Stimulated activated CD4-positive, alpha-beta T cell treated with anti-CD3 and anti-CD28 coated beads, Interleukin-2, amount 100 ng/mL, for 4 hours (primary cell): ENCODE data around the gene RTN3.
A peak's percentile ranks its signal among the peaks of the same experiment; 100 is the strongest.

ENCODE experiments used
- DNase-seq: peaks from one replicate; pipeline ENCODE4 v3.0.0-alpha.2; 2020; ENCODE audit warnings: low read depth

RTN3 gene

GRCh38 chr11:63745304-63746170 lies 64.2 kb downstream of the RTN3 start:
- DNase-seq, result no peak

GRCh38 chr11:63747011-63747410 lies 65.7 kb downstream of the RTN3 start:
- DNase-seq, result no peak

- DNase-seq, result no peak
Measured at GRCh38 chr11:63749624-63750023, 68.3 kb downstream of the RTN3 start.

- DNase-seq, result no peak
Measured at GRCh38 chr11:63756919-63757761, 75.8 kb downstream of the RTN3 start.

GRCh38 chr11:63760487-63761079 lies 79.3 kb downstream of the RTN3 start:
- DNase-seq, result no peak

GRCh38 chr11:63761188-63761587 lies 79.9 kb downstream of the RTN3 start:
- DNase-seq, result no peak

- DNase-seq, result no peak
Measured at GRCh38 chr11:63761931-63762653, 80.8 kb downstream of the RTN3 start.

- no peak for DNase-seq
Measured at GRCh38 chr11:63762654-63763495, 81.6 kb downstream of the RTN3 start.

- DNase-seq, result no peak
Measured at GRCh38 chr11:63763496-63764339, 82.4 kb downstream of the RTN3 start.

- DNase-seq, result no peak
Measured at GRCh38 chr11:63764340-63764678, 83.0 kb downstream of the RTN3 start.

- DNase-seq, result no peak
Measured at GRCh38 chr11:63764679-63765647, 83.7 kb downstream of the RTN3 start.

GRCh38 chr11:63765688-63766241 lies 84.5 kb downstream of the RTN3 start:
- no peak for DNase-seq

- DNase-seq, result no peak
Measured at GRCh38 chr11:63766531-63767235, 85.4 kb downstream of the RTN3 start.

- DNase-seq, result no peak
Measured at GRCh38 chr11:63767267-63767564, 85.9 kb downstream of the RTN3 start.

GRCh38 chr11:63767565-63768236 lies 86.4 kb downstream of the RTN3 start:
- no peak for DNase-seq

GRCh38 chr11:63768237-63769041 lies 87.1 kb downstream of the RTN3 start, which contains the start of gene ZFTA:
Gene ZFTA (minus strand): TSS chr11:63768775. CDS start chr11:63768622, 153 bp downstream.
- DNase-seq, result peak; percentile 32
